H1 (cell line): Measurements from ENCODE around the gene MPPED1. TPM values are rescaled to one million over a fixed set of nuclear protein-coding genes. Genes with fewer than 3 reads are reported as not detected.
A peak's percentile ranks its signal among the peaks of the same experiment; 100 is the strongest.

Experiments
- CTCF ChIA-PET: fragments of 300-600 bp; sonication (Branson Sonifier 250); formaldehyde crosslinking; loops from one replicate; lab custom pipeline; 2021; ENCODE audit not compliant: partially characterized antibody; lab: Charles Lee
- POLR2A ChIA-PET: fragments of 300-600 bp; sonication (Branson Sonifier 250); formaldehyde crosslinking; loops from one replicate; lab custom pipeline; 2021; ENCODE audit warnings: inconsistent platforms; ENCODE audit not compliant: partially characterized antibody; lab: Charles Lee
- DNase-seq, 2 experiments: peaks; one replicate each; pipeline versions ENCODE4 v3.0.0 to v3.0.0-alpha.2; 2010 to 2022; ENCODE audit warnings: low spot score in 2 of 2, low read depth in 1 of 2, mixed read lengths in 1 of 2
- FAIRE-seq: peaks from 2 replicates; lab custom pipeline; 2011; peaks lifted over from hg19 to GRCh38; lab: Jason Lieb, UNC
- H2AFZ ChIP-seq: 2 replicates; pipeline ENCODE4 v1.8.1; 2012; ENCODE audit warnings: low read length, inconsistent platforms
- H2AK5ac ChIP-seq: 2 replicates; pipeline ENCODE4 v1.6.1; 2013; ENCODE audit warnings: low read depth, low read length
- H2BK120ac ChIP-seq: replicated peaks from 2 replicates; pipeline ENCODE3; 2013; ENCODE audit warnings: low read depth, low read length, inconsistent platforms
- H2BK12ac ChIP-seq: 2 replicates; pipeline ENCODE4 v1.6.1; 2013; ENCODE audit warnings: low read depth, low read length
- H2BK15ac ChIP-seq: 2 replicates; pipeline ENCODE4 v1.6.1; 2013; ENCODE audit warnings: low read length
- H2BK20ac ChIP-seq: 2 replicates; pipeline ENCODE4 v1.6.1; 2013; ENCODE audit warnings: low read length
- H2BK5ac ChIP-seq: 2 replicates; pipeline ENCODE4 v1.6.1; 2013; ENCODE audit warnings: low read depth, low read length
- H3K14ac ChIP-seq: 2 replicates; pipeline ENCODE4 v1.6.1; 2013; ENCODE audit warnings: inconsistent platforms; ENCODE audit not compliant: insufficient read length
- H3K18ac ChIP-seq: 2 replicates; pipeline ENCODE4 v1.6.1; 2013; ENCODE audit warnings: low read length; ENCODE audit errors: extremely low read depth
- H3K23ac ChIP-seq: 2 replicates; pipeline ENCODE4 v1.6.1; 2013; ENCODE audit warnings: inconsistent platforms; ENCODE audit not compliant: insufficient read length
- H3K23me2 ChIP-seq: 2 replicates; pipeline ENCODE4 v1.6.1; 2013; ENCODE audit warnings: low read depth, low read length
- H3K27ac ChIP-seq: 2 replicates; pipeline ENCODE4 v1.6.1; 2011; ENCODE audit warnings: low read depth, low read length, inconsistent platforms
- H3K27me3 ChIP-seq, 4 experiments: replicated peaks in 1 of 4; 1 replicate in 1 of 4; 2 replicates in 3 of 4; pipeline versions ENCODE4 v1.6.1 to v1.8.1; 2011 to 2013; ENCODE audit warnings: low read length in 3 of 4, mild to moderate bottlenecking in 3 of 4, inconsistent platforms in 2 of 4, mixed read lengths in 2 of 4, moderate library complexity in 1 of 4; ENCODE audit not compliant: control insufficient read depth in 3 of 4, insufficient read depth in 3 of 4; ENCODE audit errors: extremely low read depth in 1 of 4
- H3K36me3 ChIP-seq, 4 experiments: 2 replicates each; pipeline versions ENCODE4 v1.6.1 to v1.8.1; 2011 to 2013; ENCODE audit warnings: mild to moderate bottlenecking in 4 of 4, low read length in 3 of 4, moderate library complexity in 2 of 4, control low read depth in 1 of 4, inconsistent platforms in 1 of 4; ENCODE audit not compliant: insufficient read depth in 4 of 4, control insufficient read depth in 2 of 4
- H3K4ac ChIP-seq: replicated peaks from 2 replicates; pipeline ENCODE3; 2013; ENCODE audit warnings: low read length, low read depth, mixed read lengths, inconsistent platforms; ENCODE audit not compliant: insufficient read length
- H3K4me1 ChIP-seq, 4 experiments: replicated peaks in 1 of 4; 1 replicate in 1 of 4; 2 replicates in 3 of 4; pipeline versions ENCODE4 v1.6.1 to v1.8.1; 2011 to 2013; ENCODE audit warnings: low read length in 3 of 4, inconsistent platforms in 2 of 4, mixed read lengths in 1 of 4; ENCODE audit not compliant: insufficient read depth in 4 of 4, control insufficient read depth in 3 of 4
- H3K4me2 ChIP-seq, 2 experiments: 2 replicates each; pipeline versions ENCODE4 v1.6.1 to v1.8.1; 2011 to 2013; ENCODE audit warnings: low read depth in 2 of 2, low read length in 2 of 2, control low read depth in 1 of 2, inconsistent platforms in 1 of 2, mild to moderate bottlenecking in 1 of 2; ENCODE audit not compliant: insufficient read depth in 1 of 2
- H3K4me3 ChIP-seq, 4 experiments: fragments of 200-600, 300-600 bp in 1 of 4; sonication (generic), shearing (Covaris generic), sonication (Bioruptor Twin) in 1 of 4; 2 replicates each; pipeline versions ENCODE4 v1.5.1 to v1.8.1; 2011 to 2016; ENCODE audit warnings: low read length in 4 of 4, low read depth in 3 of 4, control low read depth in 2 of 4, inconsistent platforms in 2 of 4, mild to moderate bottlenecking in 2 of 4, mixed read lengths in 1 of 4, moderate library complexity in 1 of 4; ENCODE audit not compliant: insufficient read depth in 2 of 4; ENCODE audit errors: extremely low read depth in 1 of 4
- H3K56ac ChIP-seq: replicated peaks from 2 replicates; pipeline ENCODE3; 2013; ENCODE audit warnings: low read depth, mild to moderate bottlenecking, mixed read lengths, low read length, inconsistent platforms; ENCODE audit not compliant: insufficient read length
- H3K79me1 ChIP-seq: 2 replicates; pipeline ENCODE4 v1.6.1; 2013; ENCODE audit warnings: low read depth, low read length, control low read depth
- H3K79me2 ChIP-seq, 2 experiments: 2 replicates each; pipeline versions ENCODE4 v1.6.1 to v1.8.1; 2012 to 2013; ENCODE audit warnings: low read length in 2 of 2, mild to moderate bottlenecking in 2 of 2, inconsistent platforms in 1 of 2; ENCODE audit not compliant: insufficient read depth in 2 of 2, control insufficient read depth in 1 of 2
- H3K9ac ChIP-seq, 4 experiments: replicated peaks in 1 of 4; 1 replicate in 1 of 4; 2 replicates in 3 of 4; pipeline versions ENCODE4 v1.6.1 to v1.8.1; 2011 to 2013; ENCODE audit warnings: low read depth in 3 of 4, low read length in 3 of 4, control low read depth in 2 of 4, mild to moderate bottlenecking in 2 of 4, moderate library complexity in 2 of 4, inconsistent platforms in 1 of 4; ENCODE audit errors: extremely low read depth in 1 of 4
- H3K9me3 ChIP-seq, 2 experiments: 2 replicates each; pipeline versions ENCODE4 v1.6.1 to v1.8.1; 2012 to 2013; ENCODE audit warnings: mild to moderate bottlenecking in 2 of 2, moderate library complexity in 2 of 2, control low read depth in 1 of 2, inconsistent platforms in 1 of 2, low read depth in 1 of 2, low read length in 1 of 2, mixed read lengths in 1 of 2; ENCODE audit not compliant: insufficient read depth in 2 of 2
- H4K20me1 ChIP-seq, 2 experiments: replicated peaks in 1 of 2; 2 replicates each; pipeline versions ENCODE3 to v1.8.1; 2011 to 2013; ENCODE audit warnings: inconsistent platforms in 2 of 2, low read length in 2 of 2, mild to moderate bottlenecking in 1 of 2; ENCODE audit not compliant: insufficient read depth in 2 of 2, control insufficient read depth in 1 of 2
- H4K5ac ChIP-seq: 2 replicates; pipeline ENCODE4 v1.6.1; 2013; ENCODE audit warnings: low read length, low read depth, mixed read lengths, inconsistent platforms; ENCODE audit not compliant: insufficient read length
- H4K8ac ChIP-seq: 2 replicates; pipeline ENCODE4 v1.8.0; 2013; ENCODE audit warnings: mild to moderate bottlenecking, moderate library complexity, low read length, inconsistent platforms; ENCODE audit not compliant: insufficient read depth; ENCODE audit errors: extremely low read depth
- H4K91ac ChIP-seq: replicated peaks from 2 replicates; pipeline ENCODE3; 2013; ENCODE audit warnings: low read length, mixed read lengths, inconsistent platforms; ENCODE audit not compliant: insufficient read length
- RAD21 ChIP-seq, 2 experiments: IDR thresholded peaks in 1 of 2; conservative IDR thresholded peaks in 1 of 2; 2 replicates each; pipeline ENCODE4 v1.6.1; 2011; ENCODE audit warnings: low read depth in 2 of 2, low read length in 2 of 2, improper control_type of control experiment in 1 of 2, inconsistent platforms in 1 of 2, mild to moderate bottlenecking in 1 of 2, moderate library complexity in 1 of 2
- RXRA ChIP-seq: IDR thresholded peaks from 2 replicates; pipeline ENCODE4 v1.6.1; 2011; ENCODE audit warnings: low read depth, mild to moderate bottlenecking, low read length, moderate library complexity; ENCODE audit not compliant: insufficient read depth
- WGBS, 2 experiments: shearing (Covaris generic) in 1 of 2; methylation state at CpG; one replicate each; pipeline versions ENCODE4 v1.1.6 to v1.1.7; 2013 to 2015; ENCODE audit warnings: low lambda C conversion rate in 2 of 2, mixed read lengths in 2 of 2, inconsistent platforms in 1 of 2, low coverage in 1 of 2, missing lambda C conversion rate in 1 of 2; ENCODE audit not compliant: insufficient replicate concordance in 2 of 2, insufficient coverage in 1 of 2, insufficient read length in 1 of 2; ENCODE audit errors: extremely low coverage in 1 of 2, missing lambda C conversion rate in 1 of 2; 5-methylcytosine and 5-hydroxymethylcytosine counted together
- polyA plus RNA-seq, 7 experiments: library from polyadenylated mRNA; depleted of rRNA in 3 of 7; stranded (reverse) in 5 of 7; unstranded in 2 of 7; fragments of >200 nt in 5 of 7; fragments of 200-250 nt in 2 of 7; gene quantifications; 1 replicate in 5 of 7; 2 replicates in 1 of 7; 4 replicates in 1 of 7; pipeline versions ENCODE4 v1.2.1 to v1.2.3, GENCODE V29; 2011 to 2013; ENCODE audit warnings: missing spikeins in 2 of 7, mixed read lengths in 2 of 7
- total RNA-seq: library from RNA; stranded (reverse); fragmentation: NEBNext Ultra II Directional; extraction: Animal tissue kit (Norgen Biotek cat#: 25700); gene quantifications from 2 replicates; pipeline ENCODE4 v1.2.1, GENCODE V29; 2021
- TF ChIP-seq, protein P1 (sequence below): IDR thresholded peaks from 2 replicates; pipeline ENCODE4 v1.6.1; 2012; ENCODE audit warnings: inconsistent platforms

MPPED1 gene
- total and polyA plus RNA-seq, 2 of the 8 experiments (the other 6 are each of a cell fraction or from before 2014, with no cell fraction given), result 0.29 to 0.37 TPM

- Histone ChIP-seq H3K4me3 (no peak overlapping the region), H3K14ac (no peak overlapping the region), H3K4me1 (peaks cover 0 to 8% (median 5%) of the 10 kb centered on the region in 4 experiments; a peak in 4 of 7 replicates)
These were observed 41.8 kb upstream of the MPPED1 start for GRCh38 chr22:43370036-43370435.

More at GRCh38 chr22:43370036-43370435, 41.8 kb upstream of the MPPED1 start:
- Histone ChIP-seq H4K5ac (peak overlapping the region; percentile 15), H3K56ac (no peak overlapping the region), H3K27me3 (no peaks in the 10 kb centered on the region), H3K79me2 (no peaks in the 10 kb centered on the region), H2AFZ (peak overlapping the region; percentile 72; the same call in 1 of the 2 replicates), H3K9me3 (peaks cover 0 to 5% of the 10 kb centered on the region in 2 experiments; a peak in 1 of 4 replicates), H2BK12ac (no peak overlapping the region), H2BK15ac (no peak overlapping the region), H3K79me1 (no peaks in the 10 kb centered on the region), H4K20me1 (no peaks in the 10 kb centered on the region), H4K8ac (no peak overlapping the region), H3K9ac (no peak overlapping the region), H2BK5ac (no peak overlapping the region), H2BK120ac (no peak overlapping the region), H3K18ac (peak overlapping the region; percentile 24; the same call in 1 of the 2 replicates), H3K27ac (no peak overlapping the region), H2AK5ac (no peak overlapping the region), H3K23ac (no peak overlapping the region), H3K4ac (no peak overlapping the region), H3K23me2 (no peaks in the 10 kb centered on the region), H4K91ac (peak overlapping the region; percentile 54), H3K4me2 (peak overlapping the region; percentile 6 to 22; a peak in 2 of 4 replicates), H2BK20ac (no peak overlapping the region), H3K36me3 (no peaks in the 10 kb centered on the region; a peak in 1 of 8 replicates)
- POLR2A ChIA-PET, result interaction anchor here (1.1 kb wide), 1 partner anchor 26 kb away, joined by 3 read pairs; no protein-coding TSS in a partner anchor
- CTCF ChIA-PET, result interaction anchor here (0.6 to 2.0 kb wide), 11 partner anchors 11 to 142 kb away, joined by 3 to 7 read pairs (median 4); no protein-coding TSS in a partner anchor
- no peak for TF ChIP-seq RXRA
- TF ChIP-seq, protein P1, sequence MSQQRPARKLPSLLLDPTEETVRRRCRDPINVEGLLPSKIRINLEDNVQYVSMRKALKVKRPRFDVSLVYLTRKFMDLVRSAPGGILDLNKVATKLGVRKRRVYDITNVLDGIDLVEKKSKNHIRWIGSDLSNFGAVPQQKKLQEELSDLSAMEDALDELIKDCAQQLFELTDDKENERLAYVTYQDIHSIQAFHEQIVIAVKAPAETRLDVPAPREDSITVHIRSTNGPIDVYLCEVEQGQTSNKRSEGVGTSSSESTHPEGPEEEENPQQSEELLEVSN, result peak; percentile 54; the same call in 1 of the 2 replicates
- TF ChIP-seq RAD21 (IDR thresholded peaks at IDR 0.05 in 1 of 2, conservative IDR thresholded peaks at IDR 0.05 in 1 of 2; ENCODE audit: low read depth in 2 of 2, low read length in 2 of 2), result peak; percentile 9 to 31; a peak in 1 of 4 replicates
- DNase-seq (peak in 1 of 2 experiments; percentile 75), FAIRE-seq (no peak)
- WGBS, 2 experiments, result 54% methylated on average over 9 of the region's 9 CpGs; no CpG with 5 or more reads in 1 of the 2 experiments
